Thyroid gland (tissue), 4 donors: Measurements from ENCODE around the gene LINC01488.

ENCODE experiments used
- POLR2A ChIP-seq, 2 donors: fragments of 450-650 bp; IDR thresholded peaks; one replicate each; pipeline ENCODE4 v1.6.1; 2017; ENCODE audit warnings: antibody characterized with exemption in 2 of 2, mild to moderate bottlenecking in 2 of 2, moderate library complexity in 1 of 2
- TF ChIP-seq, protein P1 (sequence below), 6 experiments: fragments of 200-600 bp in 3 of 6; fragments of 450-650 bp in 3 of 6; sonication (generic) in 3 of 6; IDR thresholded peaks; one replicate each; pipeline ENCODE4 v1.5.1; 2016 to 2019; ENCODE audit warnings: antibody characterized with exemption in 6 of 6, mild to moderate bottlenecking in 2 of 6, inconsistent platforms in 1 of 6, moderate library complexity in 1 of 6

GRCh38 chr11:69542314-69543168 lies 61.1 kb downstream of the LINC01488 start:
- TF ChIP-seq, protein P1, sequence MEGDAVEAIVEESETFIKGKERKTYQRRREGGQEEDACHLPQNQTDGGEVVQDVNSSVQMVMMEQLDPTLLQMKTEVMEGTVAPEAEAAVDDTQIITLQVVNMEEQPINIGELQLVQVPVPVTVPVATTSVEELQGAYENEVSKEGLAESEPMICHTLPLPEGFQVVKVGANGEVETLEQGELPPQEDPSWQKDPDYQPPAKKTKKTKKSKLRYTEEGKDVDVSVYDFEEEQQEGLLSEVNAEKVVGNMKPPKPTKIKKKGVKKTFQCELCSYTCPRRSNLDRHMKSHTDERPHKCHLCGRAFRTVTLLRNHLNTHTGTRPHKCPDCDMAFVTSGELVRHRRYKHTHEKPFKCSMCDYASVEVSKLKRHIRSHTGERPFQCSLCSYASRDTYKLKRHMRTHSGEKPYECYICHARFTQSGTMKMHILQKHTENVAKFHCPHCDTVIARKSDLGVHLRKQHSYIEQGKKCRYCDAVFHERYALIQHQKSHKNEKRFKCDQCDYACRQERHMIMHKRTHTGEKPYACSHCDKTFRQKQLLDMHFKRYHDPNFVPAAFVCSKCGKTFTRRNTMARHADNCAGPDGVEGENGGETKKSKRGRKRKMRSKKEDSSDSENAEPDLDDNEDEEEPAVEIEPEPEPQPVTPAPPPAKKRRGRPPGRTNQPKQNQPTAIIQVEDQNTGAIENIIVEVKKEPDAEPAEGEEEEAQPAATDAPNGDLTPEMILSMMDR (IDR thresholded peaks at IDR 0.05) = no peak
- no peak for TF ChIP-seq POLR2A (IDR thresholded peaks at IDR 0.05)
